ENCODE measurements around the gene TXNDC16. TPM values are rescaled to one million over a fixed set of nuclear protein-coding genes. Genes with fewer than 3 reads are reported as not detected.

Gene TXNDC16
- total and polyA plus RNA-seq, 2 donors (not counting 1 experiment from before 2014, with no cell fraction given), result 0.75 to 7.0 TPM

DNA sequence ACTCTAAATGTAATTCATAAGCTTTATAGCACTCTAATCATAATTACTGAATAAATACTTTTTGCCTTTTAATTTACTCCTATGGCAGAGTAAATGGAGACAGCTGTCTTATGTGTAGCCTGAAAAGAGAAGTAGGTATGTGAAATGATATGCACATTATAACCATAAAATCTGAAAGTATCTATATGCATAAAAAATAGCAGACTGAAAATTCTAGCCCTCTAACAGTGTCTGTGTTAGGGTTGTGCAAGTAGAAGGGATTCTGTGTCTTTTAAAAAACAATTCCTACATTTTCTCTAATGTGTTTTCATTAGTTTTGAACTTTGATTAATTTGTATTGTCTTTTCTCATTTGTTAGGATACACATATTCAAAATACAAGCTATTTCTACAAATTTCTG is 94.9 kb downstream of the TXNDC16 start:
- no peak for ATAC-seq (ENCODE audit: low read depth)
- no peaks in the 10 kb centered on the region for H4K20me1 ChIP-seq (ENCODE audit: control insufficient read depth, insufficient read depth, low read length, poor library complexity, severe bottlenecking)
- POLR2A ChIA-PET, result no interaction called here
- Mint-ChIP-seq H3K4me1 (no peaks in the 10 kb centered on the region), H3K27ac (no peak overlapping the region), H3K9me3 (ENCODE audit: insufficient read depth) (no peaks in the 10 kb centered on the region), H3K4me3 (no peak overlapping the region), H3K27me3 (no peaks in the 10 kb centered on the region)
- CTCF ChIA-PET, result no interaction called here
- no peak overlapping the region for H3K9ac ChIP-seq (ENCODE audit: low read length)
- H3K9me3 ChIP-seq (ENCODE audit: control extremely low read depth in 1 of 3, control insufficient read depth in 2 of 3, insufficient read depth in 1 of 3, low read length in 2 of 3), result peaks cover 7 to 9% (median 8%) of the 10 kb centered on the region in 3 donors
- no peak overlapping the region for H3K27ac ChIP-seq (ENCODE audit: low read length in 2 of 2)
- peaks cover 2 to 6% of the 10 kb centered on the region in 2 experiments for H3K36me3 ChIP-seq (replicated peaks in 1 of 2; ENCODE audit: control extremely low read depth in 1 of 2, control insufficient read depth in 1 of 2, extremely low read depth in 1 of 2, insufficient read depth in 2 of 2, low read length in 1 of 2)
- H3K4me3 ChIP-seq (ENCODE audit: control extremely low read depth in 1 of 5, extremely low read depth in 1 of 5, insufficient read depth in 1 of 5, low read depth in 2 of 5, low read length in 4 of 5), result no peak overlapping the region
- TF ChIP-seq EZH2 (IDR thresholded peaks at IDR 0.05; ENCODE audit: borderline replicate concordance, insufficient read depth, low read depth, low read length, poor library complexity, severe bottlenecking), result no peak
- TF ChIP-seq, protein P1, sequence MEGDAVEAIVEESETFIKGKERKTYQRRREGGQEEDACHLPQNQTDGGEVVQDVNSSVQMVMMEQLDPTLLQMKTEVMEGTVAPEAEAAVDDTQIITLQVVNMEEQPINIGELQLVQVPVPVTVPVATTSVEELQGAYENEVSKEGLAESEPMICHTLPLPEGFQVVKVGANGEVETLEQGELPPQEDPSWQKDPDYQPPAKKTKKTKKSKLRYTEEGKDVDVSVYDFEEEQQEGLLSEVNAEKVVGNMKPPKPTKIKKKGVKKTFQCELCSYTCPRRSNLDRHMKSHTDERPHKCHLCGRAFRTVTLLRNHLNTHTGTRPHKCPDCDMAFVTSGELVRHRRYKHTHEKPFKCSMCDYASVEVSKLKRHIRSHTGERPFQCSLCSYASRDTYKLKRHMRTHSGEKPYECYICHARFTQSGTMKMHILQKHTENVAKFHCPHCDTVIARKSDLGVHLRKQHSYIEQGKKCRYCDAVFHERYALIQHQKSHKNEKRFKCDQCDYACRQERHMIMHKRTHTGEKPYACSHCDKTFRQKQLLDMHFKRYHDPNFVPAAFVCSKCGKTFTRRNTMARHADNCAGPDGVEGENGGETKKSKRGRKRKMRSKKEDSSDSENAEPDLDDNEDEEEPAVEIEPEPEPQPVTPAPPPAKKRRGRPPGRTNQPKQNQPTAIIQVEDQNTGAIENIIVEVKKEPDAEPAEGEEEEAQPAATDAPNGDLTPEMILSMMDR (IDR thresholded peaks at IDR 0.05), result no peak
- H2AFZ ChIP-seq (ENCODE audit: insufficient read depth, low read depth, low read length, poor library complexity, severe bottlenecking), result no peak overlapping the region
- no peaks in the 10 kb centered on the region for H3K79me2 ChIP-seq (ENCODE audit: control insufficient read depth, insufficient read depth, low read length)
- H3K4me2 ChIP-seq (replicated peaks; ENCODE audit: low read depth, low read length, poor library complexity, severe bottlenecking), result no peak overlapping the region
- H3K27me3 ChIP-seq (replicated peaks in 1 of 4; ENCODE audit: control extremely low read depth in 1 of 4, control insufficient read depth in 3 of 4, insufficient read depth in 4 of 4, low read length in 3 of 4), result no peaks in the 10 kb centered on the region
- intact Hi-C loops (cut with micrococcal nuclease), result no loop called here
- no peak for DNase-seq
- no peaks in the 10 kb centered on the region for H3K4me1 ChIP-seq (ENCODE audit: control insufficient read depth in 2 of 2, insufficient read depth in 2 of 2, low read length in 2 of 2)

DNA sequence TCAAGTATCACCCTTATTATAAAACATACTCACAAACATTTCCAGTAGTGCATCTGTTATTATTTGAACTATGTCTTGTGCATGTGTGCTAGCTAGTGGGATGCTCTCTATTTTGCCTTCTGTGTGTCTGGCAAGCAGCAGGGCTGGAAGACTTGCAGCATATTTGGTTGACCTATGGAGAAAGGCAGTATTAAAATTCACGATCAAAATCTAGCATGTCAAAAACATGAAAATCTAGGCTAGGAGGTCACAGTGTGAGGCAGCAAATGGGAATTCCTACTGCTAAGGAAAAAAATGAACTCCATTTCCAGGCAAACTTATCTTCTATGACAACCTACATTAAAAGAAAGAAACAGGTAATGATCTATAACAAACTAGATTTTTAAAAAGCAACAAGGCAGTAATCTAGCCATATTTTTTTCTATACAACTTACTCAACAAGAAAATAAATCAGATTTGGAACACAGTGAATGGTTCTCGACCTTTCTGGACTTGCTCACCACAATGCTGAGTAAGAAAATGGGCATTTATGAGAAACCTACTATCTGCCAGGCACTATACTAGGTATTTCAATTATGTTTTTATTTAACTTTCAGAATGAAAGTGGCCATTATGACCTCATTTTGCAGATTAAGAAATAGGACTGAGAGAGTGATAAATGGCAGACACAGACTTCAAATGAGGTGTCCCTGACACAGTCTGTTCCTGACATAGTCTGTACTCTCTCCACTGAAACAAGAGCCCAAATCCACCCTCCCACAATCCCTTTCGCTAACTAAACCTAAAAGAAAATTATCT is 96.8 kb downstream of the TXNDC16 start:
- Histone ChIP-seq H4K20me1 (ENCODE audit: control insufficient read depth, insufficient read depth, low read length, poor library complexity, severe bottlenecking) (no peaks in the 10 kb centered on the region), H3K27me3 (replicated peaks in 1 of 4; ENCODE audit: control extremely low read depth in 1 of 4, control insufficient read depth in 3 of 4, insufficient read depth in 4 of 4, low read length in 3 of 4) (no peaks in the 10 kb centered on the region), H3K4me1 (ENCODE audit: control insufficient read depth in 2 of 2, insufficient read depth in 2 of 2, low read length in 2 of 2) (no peaks in the 10 kb centered on the region), H2AFZ (ENCODE audit: insufficient read depth, low read depth, low read length, poor library complexity, severe bottlenecking) (no peak overlapping the region), H3K79me2 (ENCODE audit: control insufficient read depth, insufficient read depth, low read length) (no peaks in the 10 kb centered on the region), H3K27ac (ENCODE audit: low read length in 2 of 2) (no peak overlapping the region), H3K9me3 (ENCODE audit: control extremely low read depth in 1 of 3, control insufficient read depth in 2 of 3, insufficient read depth in 1 of 3, low read length in 2 of 3) (peaks cover 0 to 6% (median 0%) of the 10 kb centered on the region in 3 donors), H3K4me2 (replicated peaks; ENCODE audit: low read depth, low read length, poor library complexity, severe bottlenecking) (no peak overlapping the region), H3K36me3 (replicated peaks in 1 of 2; ENCODE audit: control extremely low read depth in 1 of 2, control insufficient read depth in 1 of 2, extremely low read depth in 1 of 2, insufficient read depth in 2 of 2, low read length in 1 of 2) (peaks cover 0 to 6% of the 10 kb centered on the region in 2 experiments), H3K9ac (ENCODE audit: low read length) (no peak overlapping the region), H3K4me3 (ENCODE audit: control extremely low read depth in 1 of 5, extremely low read depth in 1 of 5, insufficient read depth in 1 of 5, low read depth in 2 of 5, low read length in 4 of 5) (no peak overlapping the region)
- H3K9me3 Mint-ChIP-seq (ENCODE audit: insufficient read depth), result no peaks in the 10 kb centered on the region
- ChIA-PET POLR2A (no interaction called here), CTCF (no interaction called here)
- no peak overlapping the region for H3K4me3 Mint-ChIP-seq
- no peak overlapping the region for H3K27ac Mint-ChIP-seq
- TF ChIP-seq, protein P1 (IDR thresholded peaks at IDR 0.05), result no peak
- no peak for TF ChIP-seq EZH2 (IDR thresholded peaks at IDR 0.05; ENCODE audit: borderline replicate concordance, insufficient read depth, low read depth, low read length, poor library complexity, severe bottlenecking)
- ATAC-seq (ENCODE audit: low read depth) (no peak), DNase-seq (no peak)
- no CpG with 5 or more reads among the region's 3 CpGs for WGBS (ENCODE audit: insufficient coverage)
- no peaks in the 10 kb centered on the region for H3K4me1 Mint-ChIP-seq
- intact Hi-C loops (cut with micrococcal nuclease), result no loop called here
- no peaks in the 10 kb centered on the region for H3K27me3 Mint-ChIP-seq

Data from B cell (primary cell).